ENCODE measurements around the gene TMEM89. TPM values are rescaled to one million over a fixed set of nuclear protein-coding genes. Genes with fewer than 3 reads are reported as not detected.

Gene TMEM89
- total RNA-seq, 4 donors from 2014 or later = not detected

- Histone ChIP-seq H3K4me3 (peak overlapping the region; percentile 39 to 70), H3K4me1 (peaks cover 0 to 30% (median 12%) of the 10 kb centered on the region in 3 donors), H3K27ac (peak overlapping the region in 3 of 4 donors; percentile 80 to 88 (median 82)), H3K27me3 (peaks cover 35% of the 10 kb centered on the region), H3K9me3 (no peaks in the 10 kb centered on the region), H3K36me3 (no peaks in the 10 kb centered on the region)
- WGBS, 2 donors (ENCODE audit: low coverage in 1 of 2) = no CpG with 5 or more reads among the region's 45 CpGs
- no peak for ATAC-seq
- TF ChIP-seq CTCF (IDR thresholded peaks at IDR 0.05) = no peak
- TF ChIP-seq POLR2AphosphoS5 (IDR thresholded peaks at IDR 0.05) = no peak
- TF ChIP-seq POLR2A (IDR thresholded peaks at IDR 0.05) = no peak
- no peak for TF ChIP-seq EP300 (IDR thresholded peaks at IDR 0.05)
These were observed 35.3 kb upstream of the TMEM89 start for GRCh38 chr3:48656841-48657281.

GRCh38 chr3:48656061-48656840 lies 34.7 kb upstream of the TMEM89 start:
- ATAC-seq = peak; percentile 90
- no CpG with 5 or more reads among the region's 94 CpGs for WGBS, 2 donors (ENCODE audit: low coverage in 1 of 2)
- Histone ChIP-seq H3K4me3 (peak overlapping the region; percentile 39 to 70), H3K27me3 (peaks cover 29% of the 10 kb centered on the region), H3K27ac (peak overlapping the region in 3 of 4 donors; percentile 80 to 88 (median 82)), H3K36me3 (no peaks in the 10 kb centered on the region), H3K4me1 (peaks cover 0 to 24% (median 10%) of the 10 kb centered on the region in 3 donors), H3K9me3 (no peaks in the 10 kb centered on the region)
- TF ChIP-seq EP300 (IDR thresholded peaks at IDR 0.05) (no peak), POLR2AphosphoS5 (IDR thresholded peaks at IDR 0.05) (peak; percentile 36), CTCF (IDR thresholded peaks at IDR 0.05) (peak in 3 of 4 experiments; percentile 76 to 87 (median 79))

- no peaks in the 10 kb centered on the region for H3K36me3 ChIP-seq
- H3K27ac ChIP-seq = peak overlapping the region in 3 of 4 donors; percentile 80 to 88 (median 82)
- no peak for ATAC-seq
- peaks cover 0 to 20% (median 8%) of the 10 kb centered on the region in 3 donors for H3K4me1 ChIP-seq
- TF ChIP-seq EP300 (IDR thresholded peaks at IDR 0.05) (no peak), POLR2A (IDR thresholded peaks at IDR 0.05) (no peak), POLR2AphosphoS5 (IDR thresholded peaks at IDR 0.05) (no peak), CTCF (IDR thresholded peaks at IDR 0.05) (no peak)
- no peaks in the 10 kb centered on the region for H3K9me3 ChIP-seq
- peak overlapping the region; percentile 39 to 70 for H3K4me3 ChIP-seq
- H3K27me3 ChIP-seq = peaks cover 23% of the 10 kb centered on the region
- no CpG with 5 or more reads among the region's 30 CpGs for WGBS, 2 donors (ENCODE audit: low coverage in 1 of 2)
These were observed 34.0 kb upstream of the TMEM89 start for GRCh38 chr3:48655606-48656005.

GRCh38 chr3:48655063-48655462 lies 33.5 kb upstream of the TMEM89 start:
- TF ChIP-seq CTCF (IDR thresholded peaks at IDR 0.05) (no peak), POLR2A (IDR thresholded peaks at IDR 0.05) (no peak), EP300 (IDR thresholded peaks at IDR 0.05) (no peak), POLR2AphosphoS5 (IDR thresholded peaks at IDR 0.05) (no peak)
- ATAC-seq = no peak
- Histone ChIP-seq H3K27me3 (peaks cover 17% of the 10 kb centered on the region), H3K27ac (peak overlapping the region in 2 of 4 donors; percentile 80 to 88), H3K36me3 (no peaks in the 10 kb centered on the region), H3K9me3 (no peaks in the 10 kb centered on the region), H3K4me3 (no peak overlapping the region), H3K4me1 (peaks cover 0 to 20% (median 8%) of the 10 kb centered on the region in 3 donors)
- 91% methylated on average over 4 of the region's 12 CpGs; no CpG with 5 or more reads in 1 of the 2 donors for WGBS, 2 donors (ENCODE audit: low coverage in 1 of 2)
